NCI-H2029 (cell line): ENCODE results near the gene NDUFA11.

Source experiments
- DNase-seq: peaks from one replicate; lab custom pipeline; 2025; lab: John Stamatoyannopoulos, UW

Gene NDUFA11

GRCh38 chr19:5908773-5909442 is 5.3 kb upstream of the NDUFA11 start:
- DNase-seq = no peak

DNA sequence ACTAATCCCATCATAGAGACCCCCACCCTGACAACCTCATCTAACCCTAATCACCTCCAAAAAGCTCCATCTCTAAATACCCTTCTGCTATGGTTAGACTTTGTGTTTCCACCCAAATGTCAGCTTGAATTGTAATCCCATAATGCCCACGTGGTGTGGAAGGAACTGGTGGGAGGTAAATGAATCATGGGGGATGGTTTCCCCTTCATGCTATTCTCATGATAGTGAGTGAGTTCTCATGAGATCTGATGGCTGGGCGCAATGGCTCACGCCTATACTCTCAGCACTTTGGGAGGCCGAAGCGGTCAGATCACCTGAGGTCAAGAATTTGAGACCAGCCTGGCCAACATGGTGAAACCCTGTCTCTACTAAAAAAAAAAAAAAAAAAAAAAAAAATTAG is 3.7 kb upstream of the NDUFA11 start:
- DNase-seq = no peak

DNA sequence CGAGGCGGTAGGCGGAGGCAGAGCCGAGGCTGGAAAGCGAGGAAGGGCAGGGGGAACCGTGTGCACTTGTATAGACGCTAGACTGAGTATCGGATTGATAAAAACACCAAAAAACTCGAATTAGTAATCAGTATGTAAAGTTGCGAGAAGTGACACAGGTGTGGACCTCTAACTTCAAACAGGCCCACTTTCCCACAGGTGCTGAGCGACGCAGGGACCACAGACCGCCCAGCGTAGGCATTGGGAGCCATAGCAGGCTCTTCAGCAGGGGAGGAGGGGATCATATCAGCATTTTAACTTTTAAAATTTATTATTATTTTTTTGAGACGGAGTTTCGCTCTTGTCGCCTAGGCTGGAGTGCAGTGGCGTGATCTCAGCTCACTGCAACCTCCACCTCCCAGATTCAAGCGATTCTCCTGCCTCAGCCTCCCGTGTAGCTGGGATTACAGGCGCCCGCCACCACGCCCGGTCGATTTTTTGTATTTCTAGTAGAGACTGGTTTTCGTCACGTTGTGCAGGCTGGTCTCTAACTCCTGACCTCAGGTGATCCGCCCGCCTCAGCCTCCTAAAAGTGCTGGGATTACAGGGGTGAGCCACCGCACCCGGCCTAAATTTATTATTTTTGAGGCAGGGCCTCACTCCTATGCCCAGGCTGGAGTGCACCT is 1.7 kb upstream of the NDUFA11 start:
- DNase-seq = no peak

DNA sequence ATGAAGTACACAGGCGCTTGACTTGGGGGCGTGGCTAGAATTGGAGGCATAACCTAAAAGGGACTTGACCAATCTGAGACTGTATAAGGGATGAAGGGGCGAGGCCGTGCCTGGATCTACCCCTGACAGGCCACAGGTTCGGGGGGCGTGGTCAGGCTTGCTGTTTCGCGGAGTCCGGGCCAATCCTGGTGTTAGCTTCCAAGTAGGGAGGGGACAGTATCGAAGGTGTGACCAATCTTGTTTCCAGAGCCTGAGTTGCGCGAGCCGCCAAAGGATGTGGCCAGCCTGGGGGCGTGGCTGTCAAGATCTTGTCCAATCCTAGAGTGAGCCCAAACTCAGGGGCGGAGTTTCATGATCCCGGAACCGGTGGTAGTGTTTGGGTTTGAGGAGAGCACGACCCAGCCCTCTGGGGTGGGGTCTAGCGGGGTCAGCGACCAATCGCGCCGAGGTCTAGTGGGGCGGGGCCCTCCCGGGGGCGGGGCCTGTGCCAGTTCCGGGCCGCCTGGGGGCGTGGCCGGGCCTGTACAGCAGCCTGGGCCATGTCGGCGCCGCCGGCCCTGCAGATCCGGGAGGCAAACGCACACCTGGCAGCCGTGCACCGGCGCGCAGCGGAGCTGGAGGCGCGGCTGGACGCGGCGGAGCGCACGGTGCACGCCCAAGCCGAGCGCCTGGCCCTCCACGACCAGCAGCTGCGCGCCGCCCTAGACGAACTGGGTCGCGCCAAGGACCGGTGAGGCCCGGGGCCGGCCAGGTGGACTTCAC is 943 bp upstream of the NDUFA11 start, which contains the start of gene VMAC:
VMAC (plus strand) TSS at position 521 of the 762 bp plus-strand sequence; CDS start at position 540, 19 bp downstream.
- peak; percentile 100 for DNase-seq

GRCh38 chr19:5903056-5903623 is 450 bp downstream of the NDUFA11 start:
- DNase-seq = no peak

DNA sequence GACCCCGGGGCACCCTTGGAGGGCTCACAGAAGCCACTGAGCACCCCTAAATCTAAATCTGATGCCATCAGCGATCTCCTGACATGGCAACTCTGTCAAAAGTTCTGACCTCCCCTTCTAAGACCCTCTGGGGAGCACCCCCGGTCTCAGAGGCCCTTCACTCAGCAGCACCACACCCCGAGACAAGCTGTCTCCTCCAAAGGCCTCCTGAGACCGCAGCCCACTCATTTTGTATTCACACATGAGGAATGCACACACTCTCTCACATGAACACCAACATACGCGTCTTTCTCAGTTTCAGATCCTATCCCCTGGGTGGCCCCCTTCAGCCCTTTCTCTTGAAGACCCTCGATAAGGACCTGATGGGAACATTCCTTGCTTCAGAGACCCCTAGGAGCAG is 2.6 kb downstream of the NDUFA11 start:
- no peak for DNase-seq

GRCh38 chr19:5899728-5900526 is 3.7 kb downstream of the NDUFA11 start:
- DNase-seq = no peak

DNA sequence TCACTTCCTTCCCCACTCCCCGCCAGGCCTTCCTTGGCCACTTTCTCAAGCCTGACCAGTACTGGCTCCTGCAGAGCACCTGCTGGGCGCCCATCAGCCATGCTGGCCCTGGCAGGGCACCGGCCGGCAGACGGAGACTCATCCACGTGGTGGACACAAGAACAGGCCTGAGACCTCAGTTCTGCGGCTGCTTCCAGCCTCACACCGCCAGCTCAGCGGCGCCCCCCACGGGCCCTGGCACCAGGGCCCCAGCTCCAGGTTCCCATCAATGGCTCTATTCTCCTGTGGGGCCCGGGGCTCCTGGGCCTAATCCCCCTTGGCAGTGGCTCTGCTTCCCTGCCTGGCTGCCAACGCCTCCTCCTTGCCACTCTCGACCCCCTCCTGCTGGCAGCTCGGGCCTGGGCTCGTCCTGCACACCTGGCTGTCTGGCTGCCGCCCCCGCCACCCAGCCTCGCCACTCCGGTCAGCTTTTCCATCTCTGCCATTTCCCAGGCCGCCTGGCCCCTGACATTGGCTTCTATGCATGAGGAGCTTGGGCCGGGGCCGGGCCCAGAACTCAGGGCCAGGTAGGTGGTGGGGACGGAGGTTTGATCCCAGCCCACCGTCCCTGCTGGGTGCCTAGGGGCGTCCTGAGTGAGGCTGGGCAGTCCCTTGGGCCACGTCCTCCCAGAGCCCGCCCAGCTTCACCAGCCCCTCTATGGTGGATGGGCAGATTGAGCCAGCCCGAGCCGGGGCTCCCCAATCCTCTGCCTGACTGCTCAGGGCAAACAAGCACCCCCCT is 6.2 kb downstream of the NDUFA11 start:
- no peak for DNase-seq

DNA sequence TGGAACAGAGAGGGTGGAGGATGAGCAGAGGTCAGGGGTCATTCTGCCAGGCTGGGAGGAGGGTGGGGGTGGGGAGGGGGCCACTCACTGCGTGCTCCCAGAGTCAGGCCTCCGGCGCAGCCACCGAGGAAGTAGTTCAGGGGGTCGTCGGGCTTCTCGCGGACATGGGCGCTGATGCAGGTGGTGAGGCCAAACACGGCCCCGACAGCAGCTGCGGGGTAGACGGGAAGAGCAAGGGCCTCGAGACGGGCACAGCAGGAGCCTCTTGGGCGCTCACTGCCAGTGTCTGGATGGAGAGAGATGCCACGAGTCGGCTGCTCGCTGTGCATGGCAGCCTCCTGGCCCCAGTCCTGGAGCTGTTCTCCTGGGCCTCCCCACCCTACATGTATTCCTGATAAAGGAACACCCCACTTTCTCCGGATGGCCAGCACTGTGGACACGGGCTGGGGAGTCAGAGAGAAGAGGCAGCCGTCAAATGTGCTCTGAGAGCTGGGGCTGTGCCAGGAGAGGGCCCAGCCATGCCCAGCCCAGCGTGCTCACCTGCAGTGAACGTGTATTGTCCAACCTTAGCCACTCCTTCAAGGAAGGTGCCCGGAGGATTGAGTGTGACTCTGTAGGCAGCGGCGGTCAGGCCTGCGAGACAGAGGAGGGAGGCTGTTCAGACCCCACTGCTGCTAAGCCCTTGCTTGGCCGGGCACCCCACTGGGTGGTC is 7.1 kb downstream of the NDUFA11 start:
- no peak for DNase-seq

DNA sequence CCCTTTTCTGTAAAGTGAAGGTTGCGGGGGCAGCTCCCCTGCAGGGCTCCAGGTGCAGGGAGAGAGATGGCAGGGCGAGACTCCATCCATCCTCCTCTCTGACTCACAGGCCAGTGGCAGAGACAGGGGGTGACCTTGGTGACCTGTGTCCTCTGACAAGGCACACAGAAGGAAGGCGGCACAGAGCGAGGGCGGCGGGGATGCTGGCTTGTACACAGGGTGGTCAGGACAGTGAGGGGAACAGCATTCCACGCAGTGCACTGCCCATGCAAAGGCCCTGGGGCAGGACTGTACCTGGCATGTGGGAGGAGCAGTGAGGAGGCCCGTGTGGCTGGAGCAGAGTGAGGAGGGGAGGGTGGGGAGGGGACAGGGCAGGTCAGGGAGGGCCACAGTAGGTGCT is 7.7 kb downstream of the NDUFA11 start:
- no peak for DNase-seq

- DNase-seq = no peak
Observed at GRCh38 chr19:5895409-5895808, 8.2 kb downstream of the NDUFA11 start.

- DNase-seq = no peak
Observed at GRCh38 chr19:5894704-5895349, 8.8 kb downstream of the NDUFA11 start.

GRCh38 chr19:5893907-5894703 is 9.5 kb downstream of the NDUFA11 start:
- DNase-seq = no peak

- DNase-seq = no peak
Observed at GRCh38 chr19:5893296-5893903, 10.2 kb downstream of the NDUFA11 start.

DNA sequence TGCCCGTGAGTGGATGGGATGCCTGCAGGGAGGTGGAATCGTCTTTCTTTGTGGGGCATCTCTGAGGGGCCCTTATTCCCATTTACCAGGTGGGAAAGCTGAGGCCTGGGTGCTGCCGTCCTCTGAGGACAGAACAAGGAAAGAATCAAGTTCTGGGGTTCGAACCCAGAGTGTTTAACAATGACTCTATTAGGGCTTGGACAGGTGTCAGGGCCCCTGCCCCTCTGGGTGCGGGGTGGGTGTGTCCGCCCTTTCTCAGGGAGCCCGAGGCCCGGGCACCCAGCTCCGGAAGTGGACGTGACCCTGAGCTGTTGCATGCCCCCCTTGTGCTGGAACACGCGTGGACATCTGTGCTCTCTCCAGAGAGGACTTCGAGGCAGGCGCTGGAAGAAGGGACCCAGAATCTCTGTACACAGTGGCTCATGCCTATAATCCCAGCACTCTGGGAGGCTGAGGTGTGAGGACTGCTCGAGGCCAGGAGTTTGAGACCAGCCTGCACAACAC is 10.8 kb downstream of the NDUFA11 start:
- DNase-seq = no peak

- DNase-seq = peak; percentile 21
Observed at GRCh38 chr19:5891938-5892771, 11.4 kb downstream of the NDUFA11 start.

- DNase-seq = no peak
Observed at GRCh38 chr19:5891572-5891937, 12.0 kb downstream of the NDUFA11 start.

DNA sequence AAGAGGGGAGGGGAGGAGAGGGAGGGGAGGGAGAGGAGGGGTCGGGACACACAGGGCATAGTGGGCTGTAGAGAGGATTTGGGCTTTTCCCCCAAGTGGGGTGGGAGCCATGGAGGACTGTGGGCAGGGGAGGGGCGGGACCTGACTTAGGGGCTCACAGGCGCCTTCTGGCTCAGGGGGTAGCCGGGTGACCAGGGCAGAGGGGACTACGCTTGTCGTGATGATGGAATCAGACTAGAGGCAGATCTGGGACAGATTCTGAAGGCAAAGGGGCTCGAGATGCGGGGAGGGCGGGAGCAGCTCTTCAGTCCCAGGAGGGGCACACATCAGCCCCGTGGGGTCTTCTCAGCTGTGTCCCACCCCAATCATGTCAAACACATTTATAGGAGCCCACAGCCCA is 13.5 kb downstream of the NDUFA11 start:
- no peak for DNase-seq
